ENCODE measurements around the gene PTPN21. TPM values are rescaled to one million over a fixed set of nuclear protein-coding genes. Genes with fewer than 3 reads are reported as not detected.

The PTPN21 gene
- total and polyA plus RNA-seq, 2 donors: 0.99 to 3.5 TPM

DNA sequence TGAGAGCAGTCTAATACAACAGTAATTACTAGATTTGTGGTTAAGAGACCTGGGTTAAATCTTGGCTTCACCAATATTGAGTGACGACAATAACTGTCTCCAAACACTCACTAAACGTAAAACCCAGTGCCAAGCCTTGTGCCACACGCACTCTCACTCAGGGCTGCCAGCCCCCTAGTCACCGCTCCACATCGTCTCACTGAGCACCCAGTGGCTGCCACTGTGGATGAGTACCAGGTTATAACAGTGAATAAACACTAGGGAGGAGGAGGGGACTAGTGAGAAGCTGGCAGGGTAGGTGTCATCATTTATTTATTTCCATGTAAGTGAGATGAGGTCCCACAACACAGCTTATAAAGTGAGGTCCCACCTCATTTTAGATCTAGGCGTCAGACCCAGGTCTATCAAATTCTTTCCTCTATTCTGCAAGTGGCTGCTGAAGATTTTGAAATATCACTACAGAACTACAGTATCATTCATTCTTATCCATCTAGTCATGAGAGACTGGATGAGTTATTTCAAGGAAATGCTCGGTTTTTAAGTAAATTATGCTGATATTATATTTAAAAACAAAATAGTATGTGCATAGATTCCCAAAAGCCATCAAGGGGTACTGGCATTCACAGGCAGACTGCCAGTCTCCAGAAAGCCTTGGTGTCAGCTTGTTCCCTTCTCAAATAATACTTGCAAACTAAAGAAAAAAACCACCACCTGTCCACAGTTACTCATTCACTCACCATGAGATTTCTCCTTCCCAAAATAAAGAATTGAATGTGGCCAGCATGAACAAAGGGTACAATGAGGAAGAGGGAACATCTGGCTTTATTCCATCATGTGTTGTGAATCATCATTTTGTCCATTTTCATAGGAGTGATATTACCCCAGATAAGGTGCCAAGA lies 84.0 kb downstream of the PTPN21 start:
- no peak overlapping the region for H3K27ac ChIP-seq (ENCODE audit: low read depth in 1 of 2, low read length in 1 of 2)
- H3K9me3 ChIP-seq (ENCODE audit: control insufficient read depth in 2 of 2, insufficient read depth in 1 of 2, low read length in 1 of 2): no peaks in the 10 kb centered on the region
- no peak for DNase-seq (ENCODE audit: low read depth in 6 of 9, low spot score in 9 of 9)
- H3K4me1 ChIP-seq (ENCODE audit: control insufficient read depth in 2 of 2, insufficient read depth in 2 of 2, low read length in 2 of 2): no peaks in the 10 kb centered on the region
- H3K27me3 ChIP-seq (ENCODE audit: control insufficient read depth in 2 of 2, insufficient read depth in 1 of 2, low read length in 1 of 2): no peaks in the 10 kb centered on the region
- no peak overlapping the region for H3K4me3 ChIP-seq (ENCODE audit: low read length in 2 of 2)
- 98% methylated on average over 7 of the region's 7 CpGs for WGBS
- H3K36me3 ChIP-seq (ENCODE audit: control insufficient read depth in 2 of 2, insufficient read depth in 2 of 2, low read length in 1 of 2): no peaks in the 10 kb centered on the region

- Histone ChIP-seq H3K36me3 (ENCODE audit: control insufficient read depth in 2 of 2, insufficient read depth in 2 of 2, low read length in 1 of 2) (no peaks in the 10 kb centered on the region), H3K9me3 (ENCODE audit: control insufficient read depth in 2 of 2, insufficient read depth in 1 of 2, low read length in 1 of 2) (no peaks in the 10 kb centered on the region), H3K4me1 (ENCODE audit: control insufficient read depth in 2 of 2, insufficient read depth in 2 of 2, low read length in 2 of 2) (no peaks in the 10 kb centered on the region), H3K27me3 (ENCODE audit: control insufficient read depth in 2 of 2, insufficient read depth in 1 of 2, low read length in 1 of 2) (no peaks in the 10 kb centered on the region), H3K27ac (ENCODE audit: low read depth in 1 of 2, low read length in 1 of 2) (no peak overlapping the region), H3K4me3 (ENCODE audit: low read length in 2 of 2) (no peak overlapping the region)
- whole genome bisulfite sequencing: 100% methylated on average over 1 of the region's 1 CpG
- DNase-seq (ENCODE audit: low read depth in 6 of 9, low spot score in 9 of 9): no peak
Observed at GRCh38 chr14:88468406-88468805, 86.4 kb downstream of the PTPN21 start.

DNA sequence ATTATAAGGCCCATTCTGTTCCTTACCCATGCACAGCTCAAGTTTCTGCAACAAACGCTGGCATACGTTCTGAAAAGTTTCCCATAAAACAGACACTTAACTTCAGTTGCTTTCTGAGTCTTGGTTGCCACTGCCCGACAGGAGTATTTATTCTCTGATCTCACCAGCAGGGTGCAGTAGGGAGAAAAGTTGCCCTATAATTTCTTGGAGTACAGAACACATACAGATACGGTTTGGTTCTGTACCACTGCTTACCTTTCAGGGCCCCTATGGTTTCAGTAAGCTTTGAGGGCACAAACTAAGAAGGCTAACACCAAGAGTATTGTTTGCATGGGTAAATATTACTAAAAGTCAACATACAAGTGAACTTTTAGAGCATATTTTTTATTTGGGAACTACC lies 91.5 kb downstream of the PTPN21 start:
- Histone ChIP-seq H3K27me3 (ENCODE audit: control insufficient read depth in 2 of 2, insufficient read depth in 1 of 2, low read length in 1 of 2) (no peaks in the 10 kb centered on the region), H3K27ac (ENCODE audit: low read depth in 1 of 2, low read length in 1 of 2) (no peak overlapping the region), H3K36me3 (ENCODE audit: control insufficient read depth in 2 of 2, insufficient read depth in 2 of 2, low read length in 1 of 2) (no peaks in the 10 kb centered on the region), H3K4me3 (ENCODE audit: low read length in 2 of 2) (no peak overlapping the region), H3K4me1 (ENCODE audit: control insufficient read depth in 2 of 2, insufficient read depth in 2 of 2, low read length in 2 of 2) (no peaks in the 10 kb centered on the region), H3K9me3 (ENCODE audit: control insufficient read depth in 2 of 2, insufficient read depth in 1 of 2, low read length in 1 of 2) (no peaks in the 10 kb centered on the region)
- WGBS: 93% methylated on average over 4 of the region's 4 CpGs
- DNase-seq (ENCODE audit: low read depth in 6 of 9, low spot score in 9 of 9): peak in 2 of 9 donors; percentile 2 to 30

DNA sequence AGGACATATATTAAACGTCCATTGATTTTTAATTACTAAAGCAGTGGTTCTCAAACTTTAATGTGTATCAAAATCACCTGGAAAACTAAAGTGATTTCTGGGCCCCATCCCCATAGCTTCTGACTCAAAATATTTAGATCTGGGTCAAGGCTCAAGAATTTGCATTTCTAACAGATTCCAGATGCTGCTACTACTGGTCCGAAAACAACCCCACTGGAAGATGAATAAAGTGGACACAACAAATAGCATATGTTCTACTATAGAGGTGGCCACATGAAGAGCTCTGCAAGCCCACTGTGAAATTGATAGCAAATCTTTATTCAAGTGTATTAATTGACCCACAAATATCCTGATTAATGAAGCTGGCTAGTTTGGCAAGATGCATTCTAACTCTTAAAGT lies 99.9 kb downstream of the PTPN21 start:
- H3K27me3 ChIP-seq (ENCODE audit: control insufficient read depth in 2 of 2, insufficient read depth in 1 of 2, low read length in 1 of 2): no peaks in the 10 kb centered on the region
- no peaks in the 10 kb centered on the region for H3K9me3 ChIP-seq (ENCODE audit: control insufficient read depth in 2 of 2, insufficient read depth in 1 of 2, low read length in 1 of 2)
- H3K4me1 ChIP-seq (ENCODE audit: control insufficient read depth in 2 of 2, insufficient read depth in 2 of 2, low read length in 2 of 2): no peaks in the 10 kb centered on the region
- H3K36me3 ChIP-seq (ENCODE audit: control insufficient read depth in 2 of 2, insufficient read depth in 2 of 2, low read length in 1 of 2): no peaks in the 10 kb centered on the region
- no peak for DNase-seq (ENCODE audit: low read depth in 6 of 9, low spot score in 9 of 9)
- H3K4me3 ChIP-seq (ENCODE audit: low read length in 2 of 2): no peak overlapping the region
- WGBS: 95% methylated on average over 2 of the region's 2 CpGs
- no peak overlapping the region for H3K27ac ChIP-seq (ENCODE audit: low read depth in 1 of 2, low read length in 1 of 2)

GRCh38 chr14:88452231-88452630 lies 102.6 kb downstream of the PTPN21 start:
- Histone ChIP-seq H3K4me3 (ENCODE audit: low read length in 2 of 2) (no peak overlapping the region), H3K4me1 (ENCODE audit: control insufficient read depth in 2 of 2, insufficient read depth in 2 of 2, low read length in 2 of 2) (no peaks in the 10 kb centered on the region), H3K27ac (ENCODE audit: low read depth in 1 of 2, low read length in 1 of 2) (no peak overlapping the region), H3K9me3 (ENCODE audit: control insufficient read depth in 2 of 2, insufficient read depth in 1 of 2, low read length in 1 of 2) (no peaks in the 10 kb centered on the region), H3K36me3 (ENCODE audit: control insufficient read depth in 2 of 2, insufficient read depth in 2 of 2, low read length in 1 of 2) (no peaks in the 10 kb centered on the region), H3K27me3 (ENCODE audit: control insufficient read depth in 2 of 2, insufficient read depth in 1 of 2, low read length in 1 of 2) (no peaks in the 10 kb centered on the region)
- WGBS: 96% methylated on average over 4 of the region's 4 CpGs
- DNase-seq (ENCODE audit: low read depth in 6 of 9, low spot score in 9 of 9): no peak

- Histone ChIP-seq H3K27me3 (ENCODE audit: control insufficient read depth in 2 of 2, insufficient read depth in 1 of 2, low read length in 1 of 2) (no peaks in the 10 kb centered on the region), H3K9me3 (ENCODE audit: control insufficient read depth in 2 of 2, insufficient read depth in 1 of 2, low read length in 1 of 2) (no peaks in the 10 kb centered on the region), H3K4me3 (ENCODE audit: low read length in 2 of 2) (no peak overlapping the region), H3K27ac (ENCODE audit: low read depth in 1 of 2, low read length in 1 of 2) (no peak overlapping the region), H3K4me1 (ENCODE audit: control insufficient read depth in 2 of 2, insufficient read depth in 2 of 2, low read length in 2 of 2) (no peaks in the 10 kb centered on the region), H3K36me3 (ENCODE audit: control insufficient read depth in 2 of 2, insufficient read depth in 2 of 2, low read length in 1 of 2) (no peaks in the 10 kb centered on the region)
- 98% methylated on average over 2 of the region's 2 CpGs for WGBS
- no peak for DNase-seq (ENCODE audit: low read depth in 6 of 9, low spot score in 9 of 9)
Observed at GRCh38 chr14:88439088-88439487, 115.7 kb downstream of the PTPN21 start.

DNA sequence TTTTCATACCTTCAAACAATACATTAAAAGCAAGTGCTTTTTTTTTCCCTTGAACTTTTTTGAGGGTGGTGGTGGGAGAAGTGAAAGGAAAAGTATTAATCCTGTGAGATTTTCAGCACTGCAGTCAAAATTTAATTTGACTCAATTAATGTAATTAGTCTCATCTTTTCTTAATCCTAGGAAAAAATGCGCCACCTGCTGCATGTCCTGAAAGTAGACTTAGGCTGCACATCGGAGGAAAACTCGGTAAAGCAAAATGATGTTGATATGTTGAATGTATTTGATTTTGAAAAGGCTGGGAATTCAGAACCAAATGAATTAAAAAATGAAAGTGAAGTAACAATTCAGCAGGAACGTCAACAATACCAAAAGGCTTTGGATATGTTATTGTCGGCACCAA lies 117.1 kb downstream of the PTPN21 start:
- 98% methylated on average over 5 of the region's 5 CpGs for WGBS
- Histone ChIP-seq H3K4me1 (ENCODE audit: control insufficient read depth in 2 of 2, insufficient read depth in 2 of 2, low read length in 2 of 2) (no peaks in the 10 kb centered on the region), H3K27ac (ENCODE audit: low read depth in 1 of 2, low read length in 1 of 2) (no peak overlapping the region), H3K4me3 (ENCODE audit: low read length in 2 of 2) (no peak overlapping the region), H3K27me3 (ENCODE audit: control insufficient read depth in 2 of 2, insufficient read depth in 1 of 2, low read length in 1 of 2) (no peaks in the 10 kb centered on the region), H3K9me3 (ENCODE audit: control insufficient read depth in 2 of 2, insufficient read depth in 1 of 2, low read length in 1 of 2) (no peaks in the 10 kb centered on the region), H3K36me3 (ENCODE audit: control insufficient read depth in 2 of 2, insufficient read depth in 2 of 2, low read length in 1 of 2) (no peaks in the 10 kb centered on the region)
- DNase-seq (ENCODE audit: low read depth in 6 of 9, low spot score in 9 of 9): no peak

GRCh38 chr14:88430976-88431375 lies 123.8 kb downstream of the PTPN21 start:
- DNase-seq (ENCODE audit: low read depth in 6 of 9, low spot score in 9 of 9): no peak
- Histone ChIP-seq H3K4me1 (ENCODE audit: control insufficient read depth in 2 of 2, insufficient read depth in 2 of 2, low read length in 2 of 2) (no peaks in the 10 kb centered on the region), H3K27ac (ENCODE audit: low read depth in 1 of 2, low read length in 1 of 2) (no peak overlapping the region), H3K27me3 (ENCODE audit: control insufficient read depth in 2 of 2, insufficient read depth in 1 of 2, low read length in 1 of 2) (no peaks in the 10 kb centered on the region), H3K4me3 (ENCODE audit: low read length in 2 of 2) (no peak overlapping the region), H3K36me3 (ENCODE audit: control insufficient read depth in 2 of 2, insufficient read depth in 2 of 2, low read length in 1 of 2) (peaks cover 0 to 2% of the 10 kb centered on the region in 2 donors), H3K9me3 (ENCODE audit: control insufficient read depth in 2 of 2, insufficient read depth in 1 of 2, low read length in 1 of 2) (no peaks in the 10 kb centered on the region)
- 95% methylated on average over 2 of the region's 2 CpGs for WGBS

DNA sequence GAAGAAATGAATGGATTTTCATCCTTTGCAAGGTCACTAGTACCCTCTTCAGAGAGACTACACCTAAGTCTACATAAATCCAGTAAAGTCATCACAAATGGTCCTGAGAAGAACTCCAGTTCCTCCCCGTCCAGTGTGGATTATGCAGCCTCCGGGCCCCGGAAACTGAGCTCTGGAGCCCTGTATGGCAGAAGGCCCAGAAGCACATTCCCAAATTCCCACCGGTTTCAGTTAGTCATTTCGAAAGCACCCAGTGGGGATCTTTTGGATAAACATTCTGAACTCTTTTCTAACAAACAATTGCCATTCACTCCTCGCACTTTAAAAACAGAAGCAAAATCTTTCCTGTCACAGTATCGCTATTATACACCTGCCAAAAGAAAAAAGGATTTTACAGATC lies 128.5 kb downstream of the PTPN21 start:
- Histone ChIP-seq H3K4me3 (ENCODE audit: low read length in 2 of 2) (no peak overlapping the region), H3K27ac (ENCODE audit: low read depth in 1 of 2, low read length in 1 of 2) (no peak overlapping the region), H3K9me3 (ENCODE audit: control insufficient read depth in 2 of 2, insufficient read depth in 1 of 2, low read length in 1 of 2) (no peaks in the 10 kb centered on the region), H3K4me1 (ENCODE audit: control insufficient read depth in 2 of 2, insufficient read depth in 2 of 2, low read length in 2 of 2) (no peaks in the 10 kb centered on the region), H3K27me3 (ENCODE audit: control insufficient read depth in 2 of 2, insufficient read depth in 1 of 2, low read length in 1 of 2) (no peaks in the 10 kb centered on the region), H3K36me3 (ENCODE audit: control insufficient read depth in 2 of 2, insufficient read depth in 2 of 2, low read length in 1 of 2) (peaks cover 0 to 2% of the 10 kb centered on the region in 2 donors)
- no peak for DNase-seq (ENCODE audit: low read depth in 6 of 9, low spot score in 9 of 9)
- WGBS: 96% methylated on average over 7 of the region's 7 CpGs

Measured in thymus (tissue), 11 donors.